Hematopoietic multipotent progenitor cell treated with erythropoietin and hydrocortisone succinate and interleukin-3 and kit ligand, for 8 days (in vitro differentiated cells): Measurements from ENCODE around the gene LGALS3.

Experiments used
- DNase-seq: peaks from one replicate; pipeline ENCODE4 v3.0.0-alpha.2; 2015

Gene LGALS3

GRCh38 chr14:55115861-55116245, 13.2 kb upstream of the LGALS3 start:
- no peak for DNase-seq

DNA sequence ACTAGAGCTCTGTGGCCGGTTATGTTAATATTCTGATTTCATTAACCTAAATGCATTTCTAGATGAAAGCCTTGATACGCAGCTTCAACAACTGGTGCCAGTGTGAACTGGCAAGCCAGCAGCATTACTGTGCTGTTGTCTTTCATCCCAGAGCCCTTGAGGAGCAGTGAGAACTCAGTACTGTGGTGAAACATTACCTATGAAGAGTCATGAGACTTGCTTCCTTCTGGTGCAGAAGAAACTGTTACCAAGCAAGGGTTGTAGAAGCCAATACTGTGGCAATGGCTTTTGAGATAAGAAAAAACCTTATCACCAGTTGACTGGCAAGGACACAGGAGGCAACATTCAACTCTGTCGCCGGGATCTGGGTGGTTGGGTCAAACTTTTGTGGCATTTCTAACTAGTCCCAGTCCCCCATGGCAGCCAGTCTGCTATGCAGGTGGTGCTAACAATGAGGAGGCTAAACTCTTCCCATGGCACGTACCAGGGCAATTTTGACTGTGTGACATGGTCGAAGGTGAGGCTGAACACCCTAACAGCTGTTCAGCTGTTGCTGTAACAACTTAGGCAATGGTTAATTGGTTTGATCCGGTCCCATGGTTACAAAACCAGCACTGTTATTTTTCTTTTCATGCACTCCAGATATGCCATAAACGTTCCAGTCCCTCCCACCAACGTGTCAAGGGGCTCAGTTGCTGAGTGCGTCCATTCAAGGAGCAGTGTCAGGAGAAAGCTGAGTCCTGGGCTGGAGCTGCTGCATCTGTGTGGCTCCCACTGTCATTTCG, 12.6 kb upstream of the LGALS3 start:
- peak; percentile 95 for DNase-seq

DNA sequence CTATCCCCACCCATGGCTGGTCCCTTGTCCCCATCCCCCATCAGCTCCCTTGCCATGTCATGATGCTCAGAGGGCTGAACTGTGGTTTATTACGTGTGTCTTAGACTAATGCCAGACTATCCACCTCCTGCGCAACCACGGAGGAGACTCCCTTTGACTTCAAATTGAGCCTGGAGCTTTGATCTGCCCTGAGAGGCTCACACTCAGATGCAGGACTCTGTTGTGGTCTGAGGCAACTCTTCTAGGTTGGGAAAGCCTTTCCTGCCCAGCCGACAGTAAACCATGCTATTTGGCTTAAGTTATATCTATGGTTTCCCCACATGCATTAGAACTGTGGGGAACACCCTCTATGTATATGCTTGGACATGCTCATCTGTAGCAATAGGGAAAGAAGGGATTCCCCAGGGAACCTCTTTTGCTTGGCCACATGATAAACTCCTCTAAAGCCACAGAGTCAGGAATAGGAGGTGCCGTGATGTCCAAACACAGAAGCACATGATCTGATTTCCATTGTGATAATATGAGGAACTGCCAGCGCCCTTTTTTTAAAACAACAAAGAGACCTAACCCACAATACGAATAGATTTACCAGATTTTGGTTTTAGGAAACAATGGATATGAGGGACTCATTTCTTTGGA, 11.1 kb upstream of the LGALS3 start:
- DNase-seq = peak; percentile 72

GRCh38 chr14:55118761-55119160, 10.3 kb upstream of the LGALS3 start:
- DNase-seq = no peak

DNA sequence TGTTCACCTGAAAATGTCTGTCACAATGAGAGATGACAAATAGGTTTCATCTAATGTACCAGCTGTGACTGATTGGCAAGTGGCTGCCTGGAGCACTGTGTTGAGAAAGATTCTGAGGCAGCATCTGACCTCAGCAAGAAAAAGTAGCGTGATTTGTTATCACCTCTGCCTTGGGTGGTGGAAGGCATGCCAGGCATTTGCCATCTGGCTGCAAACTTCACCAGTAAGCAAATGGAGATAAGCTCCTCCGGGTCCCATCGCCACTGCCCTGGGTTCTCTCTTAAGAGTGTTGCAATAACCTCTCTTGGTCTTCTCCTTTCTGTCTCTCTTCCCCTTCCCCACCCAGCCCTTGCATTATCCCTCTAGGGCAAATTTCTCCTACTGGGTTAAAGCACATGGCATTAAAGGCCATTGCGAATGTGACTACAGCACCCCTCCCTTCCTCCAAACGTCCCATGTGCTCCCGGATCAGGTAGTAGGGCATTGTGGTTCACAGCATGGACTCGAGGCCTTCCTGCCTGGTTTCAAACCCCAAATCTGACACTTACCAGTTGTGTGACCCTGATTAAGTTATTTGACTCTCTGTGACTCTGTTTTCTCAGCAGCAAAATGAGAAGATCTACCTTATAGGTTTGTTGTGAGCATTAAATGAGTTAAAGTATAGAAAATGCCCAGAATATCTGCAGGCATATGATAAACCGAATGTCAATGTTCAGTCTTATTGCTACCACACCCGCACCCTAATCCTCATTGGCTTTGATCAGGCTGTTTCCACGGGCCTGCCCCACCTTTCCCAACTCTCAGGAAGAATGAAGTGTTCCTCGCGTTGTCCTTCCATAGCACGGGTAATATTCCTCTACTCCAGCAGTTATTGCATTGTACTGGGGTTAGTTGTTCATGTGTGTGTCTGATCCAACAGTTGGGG, 8.2 kb upstream of the LGALS3 start:
- peak; percentile 91 for DNase-seq

GRCh38 chr14:55121628-55122439, 7.2 kb upstream of the LGALS3 start:
- DNase-seq = peak; percentile 71

DNA sequence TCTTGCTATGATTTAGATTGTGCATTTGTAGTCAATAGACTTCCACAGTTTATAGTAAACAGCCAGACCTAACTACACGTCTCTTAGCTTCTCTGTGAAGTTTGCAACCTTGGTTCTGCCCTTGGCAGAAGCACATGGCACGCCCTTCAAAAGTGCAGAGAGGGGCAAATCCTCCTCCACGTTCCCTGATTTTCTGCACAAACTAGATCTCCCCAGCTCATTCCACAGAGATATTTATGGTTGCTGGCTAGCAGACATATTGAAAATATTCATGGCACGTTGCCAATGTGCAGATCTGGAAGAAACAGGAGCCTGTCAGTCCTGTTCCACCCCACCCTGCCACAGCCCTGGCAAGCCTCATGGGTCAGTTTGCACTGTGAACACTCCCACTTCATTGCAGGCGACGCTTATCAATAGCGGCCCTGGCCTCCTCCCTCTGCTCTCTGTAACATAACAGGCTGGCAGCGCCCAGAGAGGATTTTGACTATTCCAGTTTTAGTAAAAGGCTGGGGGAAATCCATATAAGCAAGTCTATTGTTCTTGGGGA, 6.5 kb upstream of the LGALS3 start:
- peak; percentile 99 for DNase-seq

DNA sequence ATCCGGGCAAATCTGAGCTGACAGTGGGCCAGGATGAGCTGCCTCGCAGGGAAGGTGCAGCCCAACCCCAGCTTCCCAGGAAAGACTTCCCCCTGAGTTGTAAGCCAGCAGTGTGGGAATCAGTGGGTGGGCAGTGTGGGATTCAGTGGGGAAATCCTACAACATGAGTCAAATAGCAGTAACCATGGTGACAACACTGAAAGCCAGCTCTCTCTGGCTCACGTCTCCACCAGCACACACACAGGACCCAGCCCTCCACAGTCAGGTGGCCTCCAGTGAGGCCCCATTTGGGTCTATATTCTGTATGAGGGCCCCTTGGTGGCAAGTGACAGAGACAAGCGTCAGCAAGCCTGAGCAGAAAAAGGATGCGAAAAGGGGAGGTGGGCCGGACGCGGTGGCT, 6.0 kb upstream of the LGALS3 start:
- DNase-seq = no peak

DNA sequence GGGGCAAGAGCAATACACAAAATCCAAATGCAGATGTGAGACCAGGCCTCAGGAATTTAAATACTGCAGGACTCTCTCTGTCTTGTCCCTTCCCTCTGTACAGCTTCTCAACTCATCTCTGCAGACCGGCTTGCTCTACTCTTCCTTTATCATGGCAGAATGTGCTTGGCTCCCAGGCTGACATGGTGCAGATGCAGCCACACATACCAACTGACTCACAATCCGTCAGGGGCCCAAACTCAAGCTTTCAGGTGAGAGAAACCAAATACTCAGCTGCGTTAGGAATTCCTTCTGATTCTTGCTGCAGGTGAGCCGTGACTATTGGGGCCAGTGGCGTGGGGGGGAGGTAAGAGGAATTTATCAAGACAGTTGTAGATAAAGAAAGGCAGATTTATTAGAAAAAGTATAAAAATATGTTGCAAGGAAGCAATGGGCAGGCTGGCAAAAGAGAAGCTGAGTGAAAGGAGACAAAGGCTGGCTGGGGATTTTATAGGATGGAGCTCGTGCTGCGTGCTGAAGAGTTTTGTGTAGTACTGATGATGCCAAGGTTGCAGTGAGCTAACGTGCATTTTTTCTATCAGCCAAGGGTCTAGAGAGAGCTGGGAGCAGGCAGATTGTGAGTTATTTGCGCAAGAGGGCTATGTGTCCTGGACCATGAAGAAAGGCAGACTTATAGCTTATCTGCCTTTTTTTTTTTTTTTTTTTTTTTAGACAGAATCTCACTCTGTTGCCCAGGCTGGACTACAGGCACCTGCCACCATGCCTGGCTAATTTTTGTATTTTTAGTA, 5.0 kb upstream of the LGALS3 start:
- no peak for DNase-seq

GRCh38 chr14:55124774-55125386, 4.2 kb upstream of the LGALS3 start:
- DNase-seq = peak; percentile 93

DNA sequence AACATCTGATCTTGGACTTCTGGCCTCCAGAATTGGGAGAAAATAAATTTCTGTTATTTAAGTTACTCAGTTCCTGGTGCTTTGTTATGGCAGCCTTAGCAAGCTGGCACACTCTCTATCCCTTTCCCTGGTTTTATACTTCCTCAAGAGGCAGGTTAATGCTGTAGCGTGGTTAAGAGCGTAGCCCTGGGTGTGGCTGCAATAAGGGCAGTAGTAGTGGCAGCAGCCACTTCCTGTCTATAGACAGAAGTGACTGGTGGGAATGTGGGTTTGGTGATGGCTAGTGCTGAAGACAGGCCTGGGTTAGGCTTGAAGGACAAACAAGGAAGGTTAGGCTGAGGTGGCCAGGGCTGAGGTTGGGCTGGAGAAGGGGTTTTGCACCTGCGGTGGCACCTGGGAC, 3.6 kb upstream of the LGALS3 start:
- peak; percentile 88 for DNase-seq

DNA sequence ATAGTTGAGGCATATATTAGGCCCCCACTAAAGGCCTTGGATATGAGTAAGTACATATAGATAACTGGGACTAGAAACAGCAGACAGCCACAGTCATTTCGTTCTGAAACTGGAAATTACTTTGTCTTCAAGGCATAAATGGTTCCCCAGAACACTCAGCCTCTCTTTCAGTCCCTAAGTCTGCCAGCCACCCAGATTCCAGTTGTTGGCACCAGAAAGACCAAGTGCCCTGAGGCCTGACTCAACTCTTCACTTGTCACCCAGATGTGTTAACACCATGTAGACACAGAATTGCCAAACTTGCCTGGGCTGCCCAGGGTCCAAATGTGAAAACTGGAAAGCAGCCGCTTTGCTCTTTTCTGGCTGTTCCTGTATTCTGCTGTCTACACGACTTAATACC, 3.0 kb upstream of the LGALS3 start:
- no peak for DNase-seq

DNA sequence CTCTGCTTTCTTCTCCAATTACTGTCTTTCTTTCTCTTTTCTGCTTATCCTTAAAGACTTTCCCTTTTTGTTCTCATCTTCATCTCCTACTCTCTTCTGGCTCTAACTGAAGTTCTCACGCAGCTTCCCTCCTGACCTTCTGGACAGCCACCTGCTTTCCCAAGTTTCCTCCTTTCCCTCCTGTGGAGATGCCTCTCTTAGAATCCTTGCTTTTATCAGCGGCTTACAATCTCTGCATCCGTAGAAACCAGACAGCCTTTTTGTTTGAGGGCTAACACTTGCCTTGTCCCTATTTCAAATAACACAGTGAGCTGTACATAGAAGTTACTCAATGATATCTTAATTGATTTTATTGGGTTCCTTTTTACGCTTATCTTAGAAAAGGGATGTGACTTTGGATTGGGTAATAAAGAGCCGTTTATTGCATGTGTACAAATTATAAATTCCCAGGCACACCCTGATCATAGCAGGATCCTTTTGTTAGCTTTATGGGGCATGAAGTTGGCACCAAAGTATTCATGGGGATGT, 2.1 kb upstream of the LGALS3 start:
- DNase-seq = no peak

GRCh38 chr14:55127460-55127951, 1.5 kb upstream of the LGALS3 start:
- DNase-seq = peak; percentile 31

DNA sequence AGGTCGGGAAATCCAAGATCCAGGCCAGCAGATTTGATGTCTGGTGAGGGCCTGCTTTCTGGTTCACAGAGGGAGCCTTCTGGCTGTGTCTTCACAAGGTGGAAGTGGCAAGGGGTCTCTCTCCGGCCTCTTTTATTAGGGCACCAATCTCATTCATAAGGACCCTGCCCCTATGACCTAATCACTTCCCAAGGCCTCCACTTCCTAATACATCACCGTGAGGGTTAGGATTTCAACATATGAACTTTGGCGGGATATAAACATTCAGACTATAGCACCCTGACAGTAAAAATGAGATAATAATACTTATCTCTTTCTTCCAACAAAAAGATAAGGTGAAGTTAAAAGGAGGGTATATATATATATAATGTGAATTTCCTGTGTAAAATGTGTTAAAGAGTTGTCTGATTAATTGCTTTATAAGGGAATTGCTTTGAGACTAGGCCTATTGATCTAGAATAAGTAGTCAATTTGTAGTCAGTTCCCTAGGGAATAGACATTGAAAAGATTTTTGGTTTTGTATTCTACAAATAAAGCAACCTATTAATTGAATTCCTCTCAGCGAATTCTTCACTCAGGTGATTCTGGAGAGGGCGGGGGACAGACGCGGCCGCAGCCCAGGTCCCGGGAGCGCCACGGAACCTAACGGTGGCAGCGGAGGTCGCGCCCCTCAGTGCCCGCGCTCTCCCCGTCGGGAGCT, 516 bp upstream of the LGALS3 start:
- no peak for DNase-seq

GRCh38 chr14:55129428-55130195, 560 bp downstream of the LGALS3 start:
- peak; percentile 33 for DNase-seq

- no peak for DNase-seq
These were observed 1.1 kb downstream of the LGALS3 start for GRCh38 chr14:55130196-55130550.

DNA sequence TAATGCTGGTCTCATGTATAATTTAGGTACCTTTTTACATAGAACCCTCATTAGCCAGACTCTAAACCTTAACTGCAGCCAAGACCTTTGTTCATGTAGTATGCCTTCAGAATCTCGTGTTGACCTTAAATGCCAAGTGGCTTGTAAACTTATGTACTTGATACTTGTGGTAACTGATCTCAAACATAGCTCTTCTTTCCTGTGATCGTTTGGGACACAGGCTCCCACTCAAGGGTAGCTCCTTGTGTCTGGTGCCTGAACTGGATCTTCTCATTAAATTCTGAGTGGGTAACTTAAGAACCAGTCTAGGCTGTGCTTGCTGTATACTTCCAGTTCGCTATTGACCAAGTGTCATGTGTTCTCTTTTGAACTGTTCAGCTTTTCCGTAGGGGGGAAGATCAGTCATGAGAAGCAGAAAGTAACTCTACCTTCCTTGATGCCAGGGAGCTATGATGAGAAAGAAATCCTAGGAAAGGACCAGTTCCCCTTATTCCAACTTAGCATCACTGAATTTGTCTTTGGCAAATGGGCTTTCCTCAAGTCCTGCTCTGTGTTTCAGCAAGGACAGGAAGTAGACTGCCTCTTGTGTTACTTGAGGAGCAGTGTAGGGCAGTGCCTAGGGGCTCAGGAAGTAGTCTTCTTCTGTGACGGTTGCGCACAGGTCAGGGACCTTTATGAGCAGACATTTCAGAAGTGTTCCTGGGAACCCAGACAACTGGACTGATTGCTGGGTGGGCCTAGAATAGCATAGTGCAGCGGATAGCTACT, 2.5 kb downstream of the LGALS3 start:
- peak; percentile 39 for DNase-seq
